Measurements from ENCODE around the gene YWHAG.

DNA sequence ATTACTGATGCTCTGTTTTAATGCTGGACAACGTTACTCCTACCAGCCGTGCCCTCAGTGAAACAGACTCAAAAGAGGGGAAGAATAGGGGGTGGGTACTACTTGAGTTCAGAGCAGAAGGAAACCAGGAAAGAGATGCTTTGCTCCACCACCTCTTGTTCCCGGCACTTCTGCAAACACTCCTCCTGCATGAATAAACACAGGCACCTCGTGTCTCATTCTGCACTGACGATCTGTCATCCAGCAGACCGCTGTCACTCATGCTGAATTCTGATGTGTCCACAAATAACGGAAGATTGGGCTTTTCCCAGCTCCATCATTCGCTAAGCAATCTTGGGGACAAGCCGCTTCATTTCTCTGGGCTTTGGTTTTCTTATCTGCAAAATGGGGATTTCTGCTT lies 26.7 kb downstream of the YWHAG start:
- TF ChIP-seq POLR2AphosphoS5 (IDR thresholded peaks at IDR 0.05; ENCODE audit: low read depth, low read length) (no peak), TAF1 (IDR thresholded peaks at IDR 0.05; ENCODE audit: borderline replicate concordance, low read depth, low read length) (no peak), POLR2A (IDR thresholded peaks at IDR 0.05; ENCODE audit: low read depth, low read length) (no peak)

Data from GM12892 (cell line).